PC-3 (cell line): ENCODE results near the gene COLEC11. TPM values are rescaled to one million over a fixed set of nuclear protein-coding genes. Genes with fewer than 3 reads are reported as not detected.

ENCODE experiments used
- ATAC-seq: fragments of 200-7000 bp; cut with Tn5 transposase; 2 replicates; pipeline ENCODE4 v1.9.1; 2020; ENCODE audit warnings: mild to moderate bottlenecking, moderate library complexity
- BruUV-seq: library from RNA; stranded (reverse); fragments of 400-500 nt; replicated peaks from 2 replicates; lab custom pipeline; 2021; lab: Mats Ljungman, UMichigan
- CTCF ChIA-PET: fragments of 300-600 bp; sonication (Branson Sonifier 250); formaldehyde crosslinking; loops from one replicate; lab custom pipeline; 2022; ENCODE audit warnings: antibody characterized with exemption; lab: Charles Lee
- POLR2A ChIA-PET: fragments of 300-600 bp; sonication (Branson Sonifier 250); formaldehyde crosslinking; loops from one replicate; lab custom pipeline; 2022; ENCODE audit warnings: antibody characterized with exemption; ENCODE audit not compliant: unreplicated experiment; lab: Charles Lee
- DNase-seq: peaks from one replicate; pipeline ENCODE4 v3.0.0-alpha.2; 2015
- H2AFZ ChIP-seq: fragments of 300-600 bp; sonication (generic); 2 replicates; pipeline ENCODE4 v1.6.0; 2016; ENCODE audit warnings: antibody characterized with exemption, low read length
- H3F3A ChIP-seq: fragments of 300-600 bp; sonication (generic); one replicate; pipeline ENCODE4 v1.6.0; 2017; ENCODE audit warnings: antibody characterized with exemption, low read length, control low read depth, mild to moderate bottlenecking; ENCODE audit not compliant: unreplicated experiment
- H3K27ac ChIP-seq: fragments of 300-600 bp; sonication (generic); 2 replicates; pipeline ENCODE4 v1.5.1; 2016; ENCODE audit warnings: mild to moderate bottlenecking, low read length
- H3K27me3 ChIP-seq: fragments of 300-600 bp; sonication (generic); 2 replicates; pipeline ENCODE4 v1.6.1; 2016; ENCODE audit warnings: low read length, mixed read lengths
- H3K36me3 ChIP-seq: fragments of 300-600 bp; sonication (generic); 2 replicates; pipeline ENCODE4 v1.6.1; 2016; ENCODE audit warnings: low read depth, mixed run types, low read length, mixed read lengths
- H3K4me1 ChIP-seq: fragments of 300-600 bp; sonication (generic); 2 replicates; pipeline ENCODE4 v1.5.1; 2016; ENCODE audit warnings: low read length; ENCODE audit not compliant: insufficient read depth
- H3K4me2 ChIP-seq: fragments of 300-600 bp; sonication (generic); 2 replicates; pipeline ENCODE4 v1.6.0; 2016; ENCODE audit warnings: low read length
- H3K4me3 ChIP-seq: fragments of 300-600 bp; sonication (generic); 2 replicates; pipeline ENCODE4 v1.5.1; 2016; ENCODE audit warnings: mild to moderate bottlenecking, low read length, mixed read lengths
- H3K79me2 ChIP-seq: fragments of 300-600 bp; sonication (generic); 2 replicates; pipeline ENCODE4 v1.6.1; 2017; ENCODE audit warnings: low read length, mixed read lengths
- H3K9ac ChIP-seq: fragments of 300-600 bp; sonication (generic); 2 replicates; pipeline ENCODE4 v1.6.0; 2016; ENCODE audit warnings: mild to moderate bottlenecking, low read length
- H3K9me2 ChIP-seq: fragments of 300-600 bp; sonication (generic); replicated peaks from 2 replicates; pipeline ENCODE4 v1.6.1; 2016; ENCODE audit warnings: mixed run types, low read length, mixed read lengths
- H3K9me3 ChIP-seq: fragments of 300-600 bp; sonication (generic); 2 replicates; pipeline ENCODE4 v1.6.1; 2016; ENCODE audit warnings: low read length, mixed read lengths
- H4K20me1 ChIP-seq: fragments of 300-600 bp; sonication (generic); 2 replicates; pipeline ENCODE4 v1.6.1; 2016; ENCODE audit warnings: low read length, mixed read lengths
- CTCF ChIP-seq: fragments of 300-600 bp; sonication (generic); conservative IDR thresholded peaks from 2 replicates; pipeline ENCODE4 v1.5.1; 2017; ENCODE audit warnings: antibody characterized with exemption, low read depth, mild to moderate bottlenecking, low read length
- EZH2 ChIP-seq: fragments of 300-600 bp; sonication (generic); IDR thresholded peaks from one replicate; pipeline ENCODE4 v1.6.1; 2017; ENCODE audit warnings: antibody characterized with exemption, mild to moderate bottlenecking, low read length; ENCODE audit not compliant: unreplicated experiment
- EZH2phosphoT487 ChIP-seq: fragments of 300-600 bp; sonication (generic); IDR thresholded peaks from 2 replicates; pipeline ENCODE4 v1.6.1; 2018; ENCODE audit warnings: mild to moderate bottlenecking, antibody characterized with exemption, low read length, borderline replicate concordance
- intact Hi-C: fragments of 100-400 bp; cut with micrococcal nuclease; formaldehyde crosslinking; loops from 2 replicates; pipeline ENCODE4 v1.9.0; 2023
- total RNA-seq: library from RNA; depleted of rRNA; stranded (reverse); fragments of >200 nt; gene quantifications from 2 replicates; pipeline ENCODE4 v1.2.3, GENCODE V29; 2014

The COLEC11 gene
- total RNA-seq, 1 experiment from 2014 or later: 0.44 TPM

GRCh38 chr2:3584076-3584475, 10.8 kb upstream of the COLEC11 start:
- intact Hi-C loops: no loop called here
- no peaks in the 10 kb centered on the region for H3K27me3 ChIP-seq
- no TSS peak for BruUV-seq
- H3F3A ChIP-seq: peaks cover 9% of the 10 kb centered on the region
- TF ChIP-seq EZH2 (no peak), CTCF (no peak), EZH2phosphoT487 (no peak)
- no peak overlapping the region for H3K4me2 ChIP-seq
- H3K27ac ChIP-seq: no peak overlapping the region
- H3K79me2 ChIP-seq: peaks cover 22% of the 10 kb centered on the region
- peaks cover 14% of the 10 kb centered on the region for H3K4me1 ChIP-seq
- DNase-seq (no peak), ATAC-seq (no peak)
- no peaks in the 10 kb centered on the region for H3K9me2 ChIP-seq
- peaks cover 39% of the 10 kb centered on the region for H3K36me3 ChIP-seq
- ChIA-PET POLR2A (no interaction called here), CTCF (no interaction called here)
- H3K9me3 ChIP-seq: no peaks in the 10 kb centered on the region
- no peak overlapping the region for H3K4me3 ChIP-seq
- no peak overlapping the region for H2AFZ ChIP-seq
- H3K9ac ChIP-seq: no peak overlapping the region
- H4K20me1 ChIP-seq: peaks cover 31% of the 10 kb centered on the region

- CTCF ChIA-PET: no interaction called here
- no peaks in the 10 kb centered on the region for H3K27me3 ChIP-seq
- no peaks in the 10 kb centered on the region for H3K9me3 ChIP-seq
- H3F3A ChIP-seq: peaks cover 8% of the 10 kb centered on the region
- POLR2A ChIA-PET: no interaction called here
- H2AFZ ChIP-seq: no peak overlapping the region
- no peak overlapping the region for H3K4me2 ChIP-seq
- H4K20me1 ChIP-seq: peaks cover 24% of the 10 kb centered on the region
- no peak overlapping the region for H3K9ac ChIP-seq
- H3K4me3 ChIP-seq: no peak overlapping the region
- intact Hi-C loops: no loop called here
- no peak for ATAC-seq
- peaks cover 32% of the 10 kb centered on the region for H3K36me3 ChIP-seq
- peaks cover 9% of the 10 kb centered on the region for H3K4me1 ChIP-seq
- no peak overlapping the region for H3K27ac ChIP-seq
- no TSS peak for BruUV-seq
- no peak for DNase-seq
- no peaks in the 10 kb centered on the region for H3K9me2 ChIP-seq
- TF ChIP-seq EZH2phosphoT487 (no peak), EZH2 (no peak), CTCF (no peak)
- H3K79me2 ChIP-seq: peaks cover 16% of the 10 kb centered on the region
Observed at GRCh38 chr2:3584608-3585260, 10.2 kb upstream of the COLEC11 start.

GRCh38 chr2:3585261-3586109, 9.4 kb upstream of the COLEC11 start:
- peaks cover 25% of the 10 kb centered on the region for H3K36me3 ChIP-seq
- H3K9ac ChIP-seq: no peak overlapping the region
- H3K79me2 ChIP-seq: peaks cover 8% of the 10 kb centered on the region
- POLR2A ChIA-PET: no interaction called here
- peaks cover 8% of the 10 kb centered on the region for H3F3A ChIP-seq
- no peak overlapping the region for H3K27ac ChIP-seq
- peaks cover 16% of the 10 kb centered on the region for H4K20me1 ChIP-seq
- CTCF ChIA-PET: no interaction called here
- ATAC-seq (peak; percentile 18), DNase-seq (peak; percentile 24)
- H3K4me2 ChIP-seq: no peak overlapping the region
- no peak for TF ChIP-seq CTCF
- no peak for TF ChIP-seq EZH2
- no peak for TF ChIP-seq EZH2phosphoT487
- H3K4me3 ChIP-seq: no peak overlapping the region
- no peak overlapping the region for H2AFZ ChIP-seq
- H3K9me2 ChIP-seq: no peaks in the 10 kb centered on the region
- H3K9me3 ChIP-seq: no peaks in the 10 kb centered on the region
- BruUV-seq: no TSS peak
- H3K4me1 ChIP-seq: peaks cover 9% of the 10 kb centered on the region
- intact Hi-C loops: no loop called here
- H3K27me3 ChIP-seq: no peaks in the 10 kb centered on the region
